GM12873 (cell line): ENCODE measurements around the gene ZC3H12C.

Experiments used
- CTCF ChIP-seq: IDR thresholded peaks from 2 replicates; pipeline ENCODE4 v1.5.1; 2012; ENCODE audit warnings: low read depth, mild to moderate bottlenecking, moderate library complexity, low read length, control low read depth; ENCODE audit not compliant: insufficient read depth; ENCODE audit errors: missing control alignments

ZC3H12C gene

GRCh38 chr11:110106713-110107274 lies 13.6 kb downstream of the ZC3H12C start:
- no peak for TF ChIP-seq CTCF

GRCh38 chr11:110110854-110111253 lies 17.7 kb downstream of the ZC3H12C start:
- TF ChIP-seq CTCF: no peak

GRCh38 chr11:110112457-110112856 lies 19.3 kb downstream of the ZC3H12C start:
- no peak for TF ChIP-seq CTCF

- no peak for TF ChIP-seq CTCF
Observed at GRCh38 chr11:110113505-110113904, 20.3 kb downstream of the ZC3H12C start.

GRCh38 chr11:110113973-110114372 lies 20.8 kb downstream of the ZC3H12C start:
- TF ChIP-seq CTCF: no peak

- no peak for TF ChIP-seq CTCF
Observed at GRCh38 chr11:110119317-110119716, 26.1 kb downstream of the ZC3H12C start.

- no peak for TF ChIP-seq CTCF
Observed at GRCh38 chr11:110121204-110121603, 28.0 kb downstream of the ZC3H12C start.

GRCh38 chr11:110123003-110123402 lies 29.8 kb downstream of the ZC3H12C start:
- no peak for TF ChIP-seq CTCF
